ENCODE data around the gene MAP2K5. TPM values are rescaled to one million over a fixed set of nuclear protein-coding genes. Genes with fewer than 3 reads are reported as not detected.

The MAP2K5 gene
- total RNA-seq: 1 to 10 TPM; 2.8 to 5.0 TPM

DNA sequence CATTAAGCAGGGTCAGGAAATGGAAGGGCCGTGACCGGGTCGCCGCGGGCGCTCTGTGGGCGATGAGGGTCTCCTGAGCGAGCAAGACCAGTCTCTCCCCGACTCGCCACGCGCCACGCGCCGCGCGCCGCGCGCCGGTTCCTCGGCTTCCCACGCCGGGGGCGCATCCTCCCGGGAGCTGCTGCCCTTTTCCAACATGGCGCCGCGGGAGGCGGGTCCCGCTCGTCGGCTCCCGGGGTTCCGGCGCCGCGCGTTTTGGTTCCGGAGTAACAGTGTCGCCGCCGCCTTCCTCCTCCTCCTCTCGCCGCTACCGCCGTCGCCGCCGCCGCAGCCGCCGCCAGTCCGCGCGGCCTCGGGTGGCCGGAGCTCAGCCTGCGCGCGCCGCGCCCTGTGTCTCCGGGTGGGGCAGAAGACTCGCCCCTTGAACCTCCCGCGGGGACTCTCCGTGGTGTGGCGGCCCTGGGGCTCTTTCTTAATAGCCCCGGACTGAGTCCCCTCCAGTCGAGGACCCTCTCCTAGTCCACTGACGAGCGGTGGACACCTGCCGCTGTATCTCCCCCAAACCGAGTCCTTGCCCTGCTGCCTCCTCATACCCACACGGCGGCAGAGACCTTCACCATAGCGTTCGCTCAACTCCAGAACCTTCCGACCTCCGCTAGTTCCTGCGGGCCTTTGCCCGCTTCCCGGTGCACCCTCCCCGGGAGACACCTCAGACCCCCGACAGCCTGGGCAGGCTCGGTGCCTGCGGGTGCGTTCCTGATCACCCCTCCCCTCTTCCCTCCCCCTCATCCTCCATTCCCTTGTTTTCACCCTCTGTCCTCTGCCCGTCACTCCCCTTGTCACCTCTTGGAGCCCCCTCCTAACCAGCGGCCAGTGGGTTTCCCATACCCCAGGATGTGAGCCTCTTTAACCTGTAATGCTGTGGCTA is at the start of gene MAP2K5:
Gene MAP2K5, plus strand, starts transcription at position 284 of the 928 bp plus-strand sequence. Its CDS starts 633 bp downstream, at position 917.

DNA sequence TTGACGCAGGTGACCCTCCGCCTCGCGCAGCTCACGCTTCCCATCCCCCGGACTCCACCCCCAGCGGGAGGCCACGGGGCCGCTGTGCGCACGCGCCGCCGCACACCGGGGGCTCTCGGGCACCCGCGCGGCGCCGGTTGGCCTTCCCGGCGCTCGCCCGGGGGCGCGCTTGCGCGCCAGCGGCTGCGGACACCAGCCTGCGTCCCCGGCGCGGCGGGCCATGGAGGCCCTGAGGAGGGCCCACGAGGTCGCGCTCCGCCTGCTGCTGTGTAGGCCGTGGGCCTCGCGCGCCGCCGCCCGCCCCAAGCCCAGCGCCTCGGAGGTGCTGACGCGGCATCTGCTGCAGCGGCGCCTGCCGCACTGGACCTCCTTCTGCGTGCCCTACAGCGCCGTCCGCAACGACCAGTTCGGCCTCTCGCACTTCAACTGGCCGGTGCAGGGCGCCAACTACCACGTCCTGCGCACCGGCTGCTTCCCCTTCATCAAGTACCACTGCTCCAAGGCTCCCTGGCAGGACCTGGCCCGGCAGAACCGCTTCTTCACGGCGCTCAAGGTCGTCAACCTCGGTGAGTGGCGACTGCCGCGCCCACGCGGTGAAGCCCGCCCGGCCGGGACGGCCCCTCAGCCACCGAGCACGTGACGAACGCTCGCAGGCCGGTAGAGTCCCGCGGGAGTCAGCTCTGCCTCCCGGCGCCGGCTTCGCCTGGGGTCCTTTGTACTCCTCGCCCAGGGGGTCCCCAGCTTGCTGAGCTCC is 21.3 kb upstream of the MAP2K5 start, which contains the start of gene C15orf61:
Gene C15orf61, plus strand, starts transcription at position 103 of the 754 bp plus-strand sequence. Its CDS starts 118 bp downstream, at position 221.

DNA sequence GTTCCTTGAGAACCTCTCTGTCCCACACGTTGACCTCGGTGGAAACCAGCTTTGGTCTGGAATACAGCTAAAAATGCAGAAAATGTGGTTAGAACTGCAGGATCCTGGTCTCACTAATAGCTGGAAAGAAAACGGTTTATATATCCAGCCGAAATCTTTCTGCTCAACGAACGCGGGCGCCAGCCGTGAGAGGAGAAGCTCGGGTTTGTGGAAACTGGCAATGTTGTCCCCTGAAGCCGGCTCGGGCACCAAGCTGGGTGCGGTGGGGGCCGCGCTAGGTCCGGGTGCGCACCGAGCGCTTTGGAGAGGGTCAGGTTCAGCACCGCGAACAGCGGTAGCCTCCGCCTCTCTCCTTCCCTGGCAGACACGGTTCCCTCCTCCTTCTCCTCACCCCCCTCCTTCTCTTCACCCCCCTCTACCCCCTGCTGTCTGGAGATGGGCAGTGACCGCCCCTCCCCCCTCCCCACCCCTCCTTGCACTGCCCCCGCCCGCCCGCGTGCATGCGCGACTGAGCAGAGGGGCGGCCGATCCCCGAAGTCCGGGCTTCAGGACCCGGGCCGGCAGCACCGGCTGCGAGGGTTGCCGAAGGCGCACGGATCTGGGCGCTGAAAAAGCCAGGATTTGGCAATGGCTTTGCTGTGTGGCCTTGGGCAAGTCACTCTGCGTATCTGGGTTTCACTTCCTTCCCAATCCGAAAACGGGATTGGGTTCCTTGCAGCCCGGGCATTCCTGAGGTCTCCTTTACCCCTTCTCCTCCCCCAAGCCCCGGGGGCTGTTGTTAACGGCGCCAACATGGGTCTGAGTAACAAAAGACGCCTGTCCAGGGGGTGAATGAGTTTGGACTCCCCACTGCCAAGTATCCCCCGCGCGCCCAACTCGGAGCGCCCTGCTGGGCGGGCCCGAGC is 282.7 kb downstream of the MAP2K5 start, which contains the start of gene SKOR1:
Gene SKOR1, plus strand, starts transcription at position 534 of the 905 bp plus-strand sequence. Its CDS starts 94 bp downstream, at position 628.

DNA sequence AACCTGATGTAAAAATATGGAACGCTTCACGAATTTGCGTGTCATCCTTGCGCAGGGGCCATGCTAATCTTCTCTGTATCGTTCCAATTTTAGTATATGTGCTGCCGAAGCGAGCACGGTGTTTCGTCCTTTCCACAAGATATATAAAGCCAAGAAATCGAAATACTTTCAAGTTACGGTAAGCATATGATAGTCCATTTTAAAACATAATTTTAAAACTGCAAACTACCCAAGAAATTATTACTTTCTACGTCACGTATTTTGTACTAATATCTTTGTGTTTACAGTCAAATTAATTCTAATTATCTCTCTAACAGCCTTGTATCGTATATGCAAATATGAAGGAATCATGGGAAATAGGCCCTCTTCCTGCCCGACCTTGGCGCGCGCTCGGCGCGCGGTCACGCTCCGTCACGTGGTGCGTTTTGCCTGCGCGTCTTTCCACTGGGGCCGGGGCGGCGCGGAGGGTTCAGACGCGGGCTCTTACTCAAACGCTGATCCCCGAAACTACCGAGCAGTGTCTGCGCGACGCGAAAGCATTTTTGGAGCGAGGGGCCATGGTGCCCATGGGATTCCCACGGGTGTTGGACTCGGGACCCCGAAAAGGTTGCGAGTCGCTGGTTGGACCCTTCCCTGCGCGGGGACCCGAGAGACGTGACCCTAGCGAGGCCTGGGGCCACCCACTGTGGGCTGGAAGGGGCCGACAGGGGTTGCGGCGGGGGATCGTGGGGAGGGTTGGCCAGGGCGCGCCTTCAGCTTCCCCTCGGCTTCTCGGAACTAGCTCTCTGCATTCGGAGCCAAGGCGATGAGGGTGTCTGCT is 297.6 kb downstream of the MAP2K5 start, which contains the start of gene RNU6-1:
Gene RNU6-1, minus strand, starts transcription at position 117 of the 820 bp plus-strand sequence.

Small RNAs within 50 kb of the gene (small RNA-seq; reads per million reads assigned to genes)
- gene RNU6-1: 6.3 to 18.4 reads per million in 2 donors

Other genes with a start within 250 kb of the MAP2K5 start
- 1 to 10 TPM; 2.7 to 3.1 TPM for gene C15orf61, start 21.6 kb upstream of the MAP2K5 start, total RNA-seq